ENCODE results near the gene COL5A2. TPM values are rescaled to one million over a fixed set of nuclear protein-coding genes. Genes with fewer than 3 reads are reported as not detected.

COL5A2 gene
- total RNA-seq (2014; rRNA removed; shearing (Covaris generic)) = 962 and 974 TPM in 2 replicates
- polyA plus RNA-seq (2016; fragmentation: Nextera tagmentation; extraction: Ambion mirVana) = 248 and 252 TPM in 2 replicates

DNA sequence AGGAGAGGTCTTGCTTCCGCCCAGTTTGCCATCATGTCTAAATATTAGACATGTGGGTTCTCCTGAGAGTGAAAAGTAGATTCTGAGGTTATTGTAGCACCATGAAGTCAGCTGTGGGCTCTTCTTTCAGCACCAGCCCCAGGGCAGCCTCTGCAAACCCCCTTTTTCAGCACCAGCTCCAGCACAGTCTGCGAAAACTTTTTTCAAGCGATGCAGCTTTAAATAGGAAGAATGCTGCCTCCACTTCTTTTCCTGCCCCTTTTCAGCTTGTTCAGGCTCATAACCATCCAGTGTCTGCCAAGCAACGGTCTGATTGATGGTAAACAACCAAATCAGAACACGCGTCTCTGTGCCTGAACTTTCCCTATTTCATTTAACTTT lies at the start of gene COL5A2:
Gene COL5A2 (minus strand): TSS at position 192 of the 381 bp plus-strand sequence. CDS start 157 bp downstream, at position 35.
- no peaks in the 10 kb centered on the region for H3K27me3 ChIP-seq (replicated peaks; ENCODE audit: insufficient read depth)
- WGBS, 2 experiments (ENCODE audit: low coverage in 1 of 2, low lambda C conversion rate in 2 of 2, missing lambda C conversion rate in 2 of 2) = 0 to 2% methylated on average over 6 of the region's 6 CpGs
- peak within 1 kb of the TSS; percentile 67 for H2AFZ ChIP-seq
- peak within 1 kb of the TSS; percentile 100 for H3K4me3 ChIP-seq
- H3K79me2 ChIP-seq (ENCODE audit: insufficient read depth) = peaks cover 75% of the 10 kb centered on the region
- no peaks in the 10 kb centered on the region for H3K9me2 ChIP-seq (ENCODE audit: insufficient read depth)
- H3F3A ChIP-seq (ENCODE audit: insufficient read depth) = peaks cover 45% of the 10 kb centered on the region
- H3K4me2 ChIP-seq (ENCODE audit: unreplicated experiment) = peak within 1 kb of the TSS; percentile 91
- H3K9ac ChIP-seq = peak within 1 kb of the TSS; percentile 95
- peak within 1 kb of the TSS; percentile 89 for H3K27ac ChIP-seq
- DNase-seq = peak; percentile 94
- no peaks in the 10 kb centered on the region for H4K20me1 ChIP-seq (ENCODE audit: insufficient read depth)
- no peaks in the 10 kb centered on the region for H3K9me3 ChIP-seq (ENCODE audit: low read depth)
- peaks cover 22% of the 10 kb centered on the region for H3K4me1 ChIP-seq (ENCODE audit: insufficient read depth)
- no peak for TF ChIP-seq EZH2 (IDR thresholded peaks at IDR 0.05; ENCODE audit: insufficient read depth, poor library complexity, severe bottlenecking)
- TF ChIP-seq EZH2phosphoT487 (IDR thresholded peaks at IDR 0.05; ENCODE audit: insufficient read depth, low read depth) = no peak
- no peaks in the 10 kb centered on the region for H3K36me3 ChIP-seq (ENCODE audit: low read depth)
- in situ Hi-C loops (cut with MboI) = no loop called here

DNA sequence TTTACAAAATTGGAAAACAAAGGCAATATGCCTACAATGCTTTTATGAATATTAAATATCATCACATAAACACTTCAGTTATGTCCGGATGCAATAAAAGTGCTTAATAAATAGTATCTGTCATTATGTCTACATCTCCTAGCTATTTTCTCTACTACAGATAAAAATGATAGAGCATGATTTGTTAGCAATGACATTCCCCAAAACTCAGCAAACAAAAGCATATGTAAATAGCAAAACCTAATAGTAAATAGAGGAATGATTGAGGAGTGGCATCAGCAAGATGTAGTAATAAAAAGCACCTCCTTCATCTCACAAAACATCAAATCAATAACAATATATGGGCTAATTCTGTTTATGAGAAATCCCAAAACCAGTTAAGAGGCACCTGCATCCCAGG lies 46.5 kb upstream of the COL5A2 start:
- H3K79me2 ChIP-seq (ENCODE audit: insufficient read depth) = no peaks in the 10 kb centered on the region
- DNase-seq = no peak
- H3K9me3 ChIP-seq (ENCODE audit: low read depth) = no peaks in the 10 kb centered on the region
- no peaks in the 10 kb centered on the region for H3K27me3 ChIP-seq (replicated peaks; ENCODE audit: insufficient read depth)
- TF ChIP-seq EZH2 (IDR thresholded peaks at IDR 0.05; ENCODE audit: insufficient read depth, poor library complexity, severe bottlenecking) (no peak), EZH2phosphoT487 (IDR thresholded peaks at IDR 0.05; ENCODE audit: insufficient read depth, low read depth) (no peak)
- no peaks in the 10 kb centered on the region for H4K20me1 ChIP-seq (ENCODE audit: insufficient read depth)
- no peaks in the 10 kb centered on the region for H3K36me3 ChIP-seq (ENCODE audit: low read depth)
- no peak overlapping the region for H3K4me3 ChIP-seq
- H2AFZ ChIP-seq = no peak overlapping the region
- H3K9me2 ChIP-seq (ENCODE audit: insufficient read depth) = no peaks in the 10 kb centered on the region
- peaks cover 18% of the 10 kb centered on the region for H3K4me1 ChIP-seq (ENCODE audit: insufficient read depth)
- WGBS, 2 experiments (ENCODE audit: low coverage in 1 of 2, low lambda C conversion rate in 2 of 2, missing lambda C conversion rate in 2 of 2) = 94 to 100% methylated on average over 1 of the region's 1 CpG
- in situ Hi-C loops (cut with MboI) = no loop called here
- no peak overlapping the region for H3K4me2 ChIP-seq (ENCODE audit: unreplicated experiment)
- H3K27ac ChIP-seq = no peak overlapping the region
- H3F3A ChIP-seq (ENCODE audit: insufficient read depth) = peaks cover 3% of the 10 kb centered on the region; the same call in 1 of the 2 replicates
- no peak overlapping the region for H3K9ac ChIP-seq

- Histone ChIP-seq H3K9me2 (ENCODE audit: insufficient read depth) (no peaks in the 10 kb centered on the region), H3K79me2 (ENCODE audit: insufficient read depth) (no peaks in the 10 kb centered on the region), H3K9me3 (ENCODE audit: low read depth) (no peaks in the 10 kb centered on the region), H3K27ac (no peak overlapping the region), H3F3A (ENCODE audit: insufficient read depth) (peaks cover 3% of the 10 kb centered on the region; the same call in 1 of the 2 replicates), H3K36me3 (ENCODE audit: low read depth) (no peaks in the 10 kb centered on the region), H4K20me1 (ENCODE audit: insufficient read depth) (no peaks in the 10 kb centered on the region), H3K4me3 (no peak overlapping the region), H3K4me2 (ENCODE audit: unreplicated experiment) (no peak overlapping the region), H3K27me3 (replicated peaks; ENCODE audit: insufficient read depth) (no peaks in the 10 kb centered on the region), H3K9ac (no peak overlapping the region), H3K4me1 (ENCODE audit: insufficient read depth) (peaks cover 18% of the 10 kb centered on the region), H2AFZ (no peak overlapping the region)
- 79 to 81% methylated on average over 2 of the region's 2 CpGs for WGBS, 2 experiments (ENCODE audit: low coverage in 1 of 2, low lambda C conversion rate in 2 of 2, missing lambda C conversion rate in 2 of 2)
- TF ChIP-seq EZH2 (IDR thresholded peaks at IDR 0.05; ENCODE audit: insufficient read depth, poor library complexity, severe bottlenecking) (no peak), EZH2phosphoT487 (IDR thresholded peaks at IDR 0.05; ENCODE audit: insufficient read depth, low read depth) (no peak)
- in situ Hi-C loops (cut with MboI) = no loop called here
- no peak for DNase-seq
These were observed 45.5 kb upstream of the COL5A2 start for GRCh38 chr2:189225032-189225431.

GRCh38 chr2:189222468-189223105 lies 43.0 kb upstream of the COL5A2 start:
- Histone ChIP-seq H3K4me1 (ENCODE audit: insufficient read depth) (peaks cover 18% of the 10 kb centered on the region), H3K9me3 (ENCODE audit: low read depth) (no peaks in the 10 kb centered on the region), H3K4me2 (ENCODE audit: unreplicated experiment) (peak overlapping the region; percentile 60), H3K4me3 (no peak overlapping the region), H3K27me3 (replicated peaks; ENCODE audit: insufficient read depth) (no peaks in the 10 kb centered on the region), H4K20me1 (ENCODE audit: insufficient read depth) (no peaks in the 10 kb centered on the region), H3K27ac (peak overlapping the region; percentile 60), H3K9me2 (ENCODE audit: insufficient read depth) (no peaks in the 10 kb centered on the region), H3K9ac (peak overlapping the region; percentile 52), H3K36me3 (ENCODE audit: low read depth) (no peaks in the 10 kb centered on the region), H3F3A (ENCODE audit: insufficient read depth) (peaks cover 3% of the 10 kb centered on the region; the same call in 1 of the 2 replicates), H2AFZ (peak overlapping the region; percentile 75), H3K79me2 (ENCODE audit: insufficient read depth) (no peaks in the 10 kb centered on the region)
- 67% methylated on average over 4 of the region's 4 CpGs for WGBS, 2 experiments (ENCODE audit: low coverage in 1 of 2, low lambda C conversion rate in 2 of 2, missing lambda C conversion rate in 2 of 2)
- no peak for TF ChIP-seq EZH2 (IDR thresholded peaks at IDR 0.05; ENCODE audit: insufficient read depth, poor library complexity, severe bottlenecking)
- no peak for TF ChIP-seq EZH2phosphoT487 (IDR thresholded peaks at IDR 0.05; ENCODE audit: insufficient read depth, low read depth)
- in situ Hi-C loops (cut with MboI) = no loop called here
- DNase-seq = peak; percentile 41
